Stimulated activated CD8-positive, alpha-beta memory T cell treated with anti-CD3 and anti-CD28 coated beads, Interleukin-12 subunit alpha, Interleukin-12 subunit beta, amount 100 ng/mL, for 1 hour (primary cell): ENCODE results near the gene INHBE.
"Not testable (repeated sequence)": the region's sequence is repeated elsewhere in the genome, so short reads cannot be mapped to it uniquely, and the experiment has no call there.

ENCODE experiments used
- DNase-seq: peaks from one replicate; pipeline ENCODE4 v3.0.0-alpha.2; 2020; ENCODE audit warnings: low read depth

Gene INHBE

GRCh38 chr12:57476162-57476992 lies 21.3 kb downstream of the INHBE start:
- DNase-seq: no peak

DNA sequence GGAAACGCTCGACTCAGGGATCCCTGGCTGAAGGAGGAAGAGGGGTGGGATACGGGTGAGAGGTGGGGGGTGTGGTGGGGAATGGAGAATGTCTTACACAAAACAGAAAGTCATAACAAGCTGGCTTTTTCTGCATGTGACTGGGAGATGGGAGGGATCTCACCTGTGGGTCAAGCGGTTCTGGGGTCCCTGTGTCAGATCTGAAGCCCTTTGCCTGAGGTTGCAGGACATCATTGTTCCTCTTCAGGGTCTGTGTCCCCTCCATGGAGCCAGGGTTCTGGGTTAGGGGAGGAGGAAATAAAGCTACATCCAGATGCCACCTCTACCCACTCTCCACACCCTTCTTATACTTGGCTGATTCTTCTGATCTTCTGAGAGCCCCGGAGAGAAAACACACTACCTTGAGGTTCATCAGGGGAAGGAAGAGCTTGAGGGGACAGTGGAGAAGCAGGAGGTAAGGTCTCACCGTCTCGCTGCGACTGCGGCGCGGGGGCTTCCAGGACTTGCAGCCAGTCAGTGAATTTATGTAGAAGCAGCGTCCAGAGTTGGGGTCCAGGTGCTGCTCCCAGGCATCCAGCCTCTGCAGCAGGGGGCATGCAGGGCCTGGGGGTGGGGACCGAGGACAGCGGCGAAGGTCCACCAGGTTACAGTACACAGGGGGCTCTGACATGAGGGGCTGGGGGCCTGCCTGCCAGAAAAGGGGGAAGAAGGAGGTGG lies 22.0 kb downstream of the INHBE start:
- no peak for DNase-seq

DNA sequence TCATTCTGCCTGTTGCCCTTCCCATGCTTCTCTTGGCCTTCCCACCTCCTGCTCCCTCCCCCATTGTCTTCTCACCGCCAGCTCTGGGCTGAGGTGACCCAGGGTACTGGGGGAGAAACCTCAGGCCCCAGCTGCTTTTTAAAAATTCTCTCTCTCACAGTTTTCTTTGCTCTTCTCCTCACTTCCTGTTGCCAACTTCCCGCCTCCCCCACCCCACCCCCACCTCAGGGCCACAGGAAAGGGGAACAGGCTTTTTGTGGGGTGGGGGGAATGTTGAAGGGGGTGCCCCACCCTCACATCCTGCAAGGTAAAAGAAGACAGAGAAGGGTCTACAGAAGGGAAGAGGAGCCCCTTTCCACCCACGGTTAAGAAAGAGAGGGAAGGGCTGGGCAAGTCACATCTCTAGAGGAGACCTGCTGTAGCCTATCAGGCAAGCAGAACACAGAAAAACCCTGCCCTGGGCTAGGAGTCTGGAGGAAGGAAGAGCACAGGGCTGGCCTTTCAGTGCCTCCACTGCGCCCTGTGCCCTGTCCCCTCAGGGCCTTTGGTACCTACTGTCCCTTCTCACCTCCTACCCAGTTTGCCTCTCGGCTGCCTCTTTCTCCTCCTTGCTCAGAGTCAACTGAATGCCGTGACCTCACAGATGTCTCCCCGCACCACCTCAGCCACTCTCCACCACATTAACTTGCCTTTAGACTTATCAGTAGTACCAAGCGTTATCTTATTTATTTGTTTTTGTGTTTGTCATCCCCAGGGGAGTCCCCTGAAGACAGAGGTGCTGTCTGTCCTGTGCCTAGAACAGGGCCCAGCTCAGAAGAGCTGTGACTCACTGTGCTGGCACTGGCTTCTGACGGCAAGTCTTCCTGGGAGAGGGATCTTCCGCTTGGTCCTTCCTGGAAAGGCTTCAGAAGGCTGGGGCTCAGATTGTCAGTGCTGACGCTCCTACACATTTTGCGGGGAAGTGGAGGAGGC lies 22.9 kb downstream of the INHBE start:
- DNase-seq: no peak

DNA sequence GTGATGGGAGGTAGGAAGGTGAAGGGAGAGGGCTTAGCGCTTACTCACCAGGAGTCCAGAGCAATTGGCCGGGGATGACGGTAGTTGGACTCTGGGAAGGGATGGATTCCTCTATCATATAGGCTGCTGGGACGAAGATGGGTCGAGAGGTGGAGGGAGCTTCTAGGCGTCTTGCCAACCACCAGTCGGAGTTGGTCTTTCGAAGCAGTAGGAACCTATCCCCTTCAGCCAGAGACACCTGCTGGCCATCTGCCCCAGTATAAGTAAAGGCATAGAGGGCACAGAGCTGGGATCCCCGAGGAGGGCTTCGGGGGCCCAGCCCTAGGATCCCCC lies 23.9 kb downstream of the INHBE start:
- no peak for DNase-seq

- no peak for DNase-seq
Observed at GRCh38 chr12:57479376-57480115, 24.4 kb downstream of the INHBE start, which contains the start of gene ARHGAP9. TSS of gene ARHGAP9 (minus strand) at chr12:57479866. CDS start at chr12:57479406, 460 bp downstream.

- no peak for DNase-seq
Observed at GRCh38 chr12:57481671-57482070, 26.6 kb downstream of the INHBE start.

DNA sequence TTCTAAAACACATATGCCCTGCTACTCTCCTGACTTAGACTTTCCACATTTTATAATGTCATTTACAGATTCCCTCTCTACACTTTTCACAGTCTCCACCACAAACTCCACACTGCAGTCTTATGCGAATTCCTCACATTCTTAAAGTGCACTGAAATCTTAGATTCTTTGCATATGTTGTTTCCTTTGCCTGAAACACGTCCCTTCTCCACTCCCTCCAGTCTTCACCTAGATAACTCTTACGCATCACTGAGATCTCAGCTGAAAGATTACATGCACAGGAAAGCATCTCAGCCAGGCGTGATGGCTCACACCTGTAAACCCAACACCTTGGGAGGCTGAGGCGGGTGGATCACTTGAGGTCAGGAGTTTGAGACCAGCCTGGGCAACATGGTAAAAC lies 28.4 kb downstream of the INHBE start:
- DNase-seq: no peak

- DNase-seq: no peak
Observed at GRCh38 chr12:57485695-57486094, 30.6 kb downstream of the INHBE start.

DNA sequence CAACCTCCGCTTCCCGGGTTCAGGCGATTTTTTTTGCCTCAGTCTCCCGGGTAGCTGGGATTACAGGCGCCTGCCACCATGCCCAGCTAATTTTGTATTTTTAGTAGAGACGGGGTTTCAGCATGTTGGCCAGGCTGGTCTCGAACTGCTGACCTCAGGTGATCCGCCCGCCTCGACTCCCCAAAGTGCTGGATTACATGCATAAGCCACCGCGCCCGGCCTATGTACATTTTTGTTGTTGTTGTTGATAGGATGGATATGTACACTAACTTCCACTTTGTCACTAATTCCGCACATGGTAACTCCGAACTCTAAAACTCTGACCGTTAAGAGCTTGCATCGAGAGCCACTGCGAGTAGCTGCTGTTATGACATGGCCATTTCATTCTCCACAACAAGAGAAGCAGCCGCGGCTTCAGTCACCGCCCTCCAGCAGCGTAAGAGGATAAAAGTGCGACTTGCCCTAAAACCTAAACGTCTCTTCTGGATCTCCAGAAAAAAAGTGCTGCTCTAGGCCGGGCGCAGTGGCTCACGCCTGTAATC lies 32.0 kb downstream of the INHBE start:
- no peak for DNase-seq

DNA sequence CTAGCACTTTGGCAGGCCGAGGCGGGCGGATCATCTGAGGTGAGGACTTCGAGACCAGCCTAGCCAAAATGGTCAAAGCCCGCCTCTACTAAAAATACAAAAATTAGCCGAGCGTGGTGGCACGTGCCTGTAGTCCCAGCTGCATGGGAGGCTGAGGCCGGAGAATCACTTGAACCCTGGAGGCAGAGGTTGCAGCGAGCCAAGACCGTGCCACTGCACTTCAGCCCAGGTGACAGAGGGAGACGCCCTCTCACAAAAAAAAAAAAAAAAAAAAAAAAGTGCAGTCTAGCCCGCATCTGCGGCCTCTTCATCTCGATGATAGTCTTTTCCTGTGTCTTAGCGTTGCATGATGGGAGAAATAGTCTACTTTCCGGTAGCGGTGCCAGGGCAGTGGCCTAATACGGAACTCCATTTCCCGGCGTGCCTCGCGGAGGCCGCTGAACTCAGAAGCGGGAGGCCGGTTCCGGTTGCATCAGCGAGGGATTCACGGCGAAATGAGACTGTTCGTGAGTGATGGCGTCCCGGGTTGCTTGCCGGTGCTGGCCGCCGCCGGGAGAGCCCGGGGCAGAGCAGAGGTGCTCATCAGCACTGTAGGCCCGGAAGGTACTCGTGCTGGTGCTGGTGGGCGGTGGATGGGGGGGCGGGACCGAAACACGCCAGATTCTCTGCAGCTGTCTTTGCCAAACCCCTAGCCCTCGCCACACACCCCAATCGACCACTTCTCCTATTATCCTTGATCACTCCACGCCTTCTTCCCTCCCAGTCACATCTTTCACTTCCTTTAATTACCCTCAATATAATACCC lies 32.7 kb downstream of the INHBE start, which contains the start of gene MARS1:
Gene MARS1, plus strand, starts transcription at position 472 of the 805 bp plus-strand sequence. Its CDS starts 23 bp downstream, at position 495.
- peak; percentile 84 for DNase-seq

DNA sequence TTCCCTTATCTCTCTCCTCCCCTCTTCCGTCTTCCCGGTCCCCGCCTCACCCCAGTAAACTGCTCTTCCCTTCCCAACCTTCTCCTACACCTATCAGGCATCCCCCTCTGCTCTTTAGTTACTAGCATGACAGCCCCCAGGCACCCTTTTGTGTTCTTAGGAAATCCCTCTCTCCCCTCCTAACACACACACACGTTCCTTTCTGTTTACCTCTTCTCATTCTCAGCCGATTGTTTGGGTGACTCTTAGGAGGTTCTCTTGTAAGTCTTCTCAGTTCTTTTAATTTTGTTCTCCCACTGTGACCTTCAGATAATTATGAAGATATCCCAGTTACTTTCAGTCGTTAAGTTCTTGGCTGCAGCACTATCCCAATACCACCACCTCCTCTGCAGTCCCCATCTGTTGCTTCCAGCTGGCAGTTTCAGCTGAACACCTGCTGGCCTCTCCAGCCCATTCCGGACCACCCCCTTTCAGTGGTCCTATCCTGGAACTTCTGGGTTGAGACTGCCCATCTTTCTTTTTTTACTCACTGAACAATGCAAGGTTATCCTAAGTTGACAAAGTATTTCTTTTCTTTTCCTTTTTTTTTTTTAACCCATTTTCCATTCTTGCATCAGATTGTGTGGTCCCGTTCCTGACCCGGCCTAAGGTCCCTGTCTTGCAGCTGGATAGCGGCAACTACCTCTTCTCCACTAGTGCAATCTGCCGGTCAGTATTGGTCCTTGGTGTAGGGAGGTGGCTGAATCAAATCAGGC lies 33.5 kb downstream of the INHBE start:
- DNase-seq: no peak

- no peak for DNase-seq
Observed at GRCh38 chr12:57489157-57489641, 34.1 kb downstream of the INHBE start.

- DNase-seq: no peak
Observed at GRCh38 chr12:57490126-57490525, 35.0 kb downstream of the INHBE start.

DNA sequence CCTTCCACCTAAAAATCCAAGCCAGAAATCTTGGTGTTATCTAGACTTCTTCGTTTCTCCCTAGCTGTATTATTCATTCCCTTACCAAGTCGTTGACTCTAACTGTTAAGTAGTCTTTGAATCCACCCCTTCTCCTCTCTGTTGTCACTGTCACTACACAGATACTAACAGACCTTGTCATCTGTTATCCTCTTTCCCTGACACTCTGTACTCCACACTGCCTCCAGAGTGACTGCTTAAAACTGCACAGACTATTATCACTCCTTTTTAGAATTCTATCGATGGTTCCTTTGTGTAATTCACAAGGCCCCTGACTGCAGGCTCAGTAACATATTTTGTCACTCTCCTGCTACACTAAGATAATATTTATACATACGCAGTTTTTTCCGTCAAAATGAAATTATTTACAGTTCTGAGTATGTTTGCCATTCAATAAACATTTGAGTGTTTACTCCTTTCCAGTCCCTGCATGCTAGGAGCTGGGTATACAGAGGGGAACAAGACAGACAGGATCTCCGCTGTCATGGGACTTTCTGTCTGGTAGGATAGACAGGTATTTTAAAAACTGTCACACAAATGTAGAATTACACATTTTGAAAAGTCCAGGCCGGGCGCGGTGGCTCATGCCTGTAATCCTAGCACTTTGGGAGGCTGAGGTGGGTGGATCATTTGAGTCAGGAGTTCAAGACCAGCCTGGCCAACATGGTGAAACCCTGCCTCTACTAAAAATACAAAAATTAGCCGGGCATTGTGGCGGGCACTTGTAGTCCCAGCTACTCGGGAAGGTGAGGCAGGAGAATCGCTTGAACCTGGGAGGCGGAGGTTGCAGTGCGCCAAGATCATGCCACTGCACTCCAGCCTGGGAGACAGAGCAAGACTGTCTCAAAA lies 36.5 kb downstream of the INHBE start:
- no peak for DNase-seq

- not testable (repeated sequence) for DNase-seq
Observed at GRCh38 chr12:57495051-57495701, 40.1 kb downstream of the INHBE start.

DNA sequence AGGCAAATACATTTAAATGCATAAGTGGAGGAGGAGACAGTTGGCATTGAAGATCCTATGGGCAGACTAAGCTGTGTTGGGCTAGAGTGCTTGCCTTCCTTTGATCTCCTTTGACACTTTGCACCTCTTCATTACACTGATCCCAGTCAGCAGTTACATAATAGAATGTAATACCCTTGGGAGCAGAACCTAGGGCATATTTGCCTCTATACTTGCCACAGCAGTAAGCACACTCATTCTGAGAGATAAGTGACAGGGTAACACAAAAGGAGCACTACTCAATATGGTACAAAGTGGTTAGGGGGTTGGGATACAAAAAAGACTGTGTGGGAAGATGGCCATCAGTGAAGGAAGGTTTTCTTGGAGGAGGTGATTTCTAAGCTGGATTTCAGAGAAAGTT lies 41.7 kb downstream of the INHBE start:
- DNase-seq: no peak

- DNase-seq: no peak
Observed at GRCh38 chr12:57497223-57498131, 42.4 kb downstream of the INHBE start.
